ENCODE measurements around the gene ADRM1.

ADRM1 gene

GRCh38 chr20:62275219-62275618, 27.6 kb upstream of the ADRM1 start:
- in situ Hi-C loops (cut with HindIII; ENCODE audit: low sequenced_read_pairs) = loop anchor here (25.0 kb wide), 1 partner anchor 112 kb away; the partner anchor contains the start of gene RPS21
- DNase-seq (ENCODE audit: low read depth) = no peak

GRCh38 chr20:62276439-62276838, 26.4 kb upstream of the ADRM1 start:
- no peak overlapping the region for H3K4me3 ChIP-seq (ENCODE audit: low read depth, low read length)
- TF ChIP-seq CTCF (IDR thresholded peaks at IDR 0.05; ENCODE audit: low read depth, low read length, missing control alignments) = no peak
- in situ Hi-C loops (cut with HindIII; ENCODE audit: low sequenced_read_pairs) = loop anchor here (25.0 kb wide), 1 partner anchor 111 kb away; the partner anchor contains the start of gene RPS21
- DNase-seq (ENCODE audit: low read depth) = no peak

More at GRCh38 chr20:62275219-62275618, 27.6 kb upstream of the ADRM1 start:
- TF ChIP-seq CTCF (IDR thresholded peaks at IDR 0.05; ENCODE audit: low read depth, low read length, missing control alignments) = no peak
- H3K4me3 ChIP-seq (ENCODE audit: low read depth, low read length) = no peak overlapping the region

GRCh38 chr20:62277253-62277652, 25.5 kb upstream of the ADRM1 start:
- no peak overlapping the region for H3K4me3 ChIP-seq (ENCODE audit: low read depth, low read length)
- no peak for DNase-seq (ENCODE audit: low read depth)
- TF ChIP-seq CTCF (IDR thresholded peaks at IDR 0.05; ENCODE audit: low read depth, low read length, missing control alignments) = no peak
- in situ Hi-C loops (cut with HindIII; ENCODE audit: low sequenced_read_pairs) = loop anchor here (25.0 kb wide), 1 partner anchor 110 kb away; the partner anchor contains the start of gene RPS21

GRCh38 chr20:62280303-62280702, 22.5 kb upstream of the ADRM1 start:
- no peak for DNase-seq (ENCODE audit: low read depth)
- H3K4me3 ChIP-seq (ENCODE audit: low read depth, low read length) = no peak overlapping the region
- in situ Hi-C loops (cut with HindIII; ENCODE audit: low sequenced_read_pairs) = loop anchor here (25.0 kb wide), 1 partner anchor 107 kb away; the partner anchor contains the start of gene RPS21
- no peak for TF ChIP-seq CTCF (IDR thresholded peaks at IDR 0.05; ENCODE audit: low read depth, low read length, missing control alignments)

GRCh38 chr20:62281161-62281933, 21.4 kb upstream of the ADRM1 start:
- in situ Hi-C loops (cut with HindIII; ENCODE audit: low sequenced_read_pairs) = loop anchor here (25.0 kb wide), 1 partner anchor 106 kb away; the partner anchor contains the start of gene RPS21
- DNase-seq (ENCODE audit: low read depth) = no peak
- no peak for TF ChIP-seq CTCF (IDR thresholded peaks at IDR 0.05; ENCODE audit: low read depth, low read length, missing control alignments)
- no peak overlapping the region for H3K4me3 ChIP-seq (ENCODE audit: low read depth, low read length)

- in situ Hi-C loops (cut with HindIII; ENCODE audit: low sequenced_read_pairs) = loop anchor here (25.0 kb wide), 1 partner anchor 105 kb away; the partner anchor contains the start of gene RPS21
- DNase-seq (ENCODE audit: low read depth) = no peak
- no peak for TF ChIP-seq CTCF (IDR thresholded peaks at IDR 0.05; ENCODE audit: low read depth, low read length, missing control alignments)
Measured at GRCh38 chr20:62282103-62282502, 20.7 kb upstream of the ADRM1 start.

More at GRCh38 chr20:62282103-62282502, 20.7 kb upstream of the ADRM1 start:
- H3K4me3 ChIP-seq (ENCODE audit: low read depth, low read length) = no peak overlapping the region

All from astrocyte of the cerebellum (primary cell).